ENCODE data around the gene STARD3. TPM values are rescaled to one million over a fixed set of nuclear protein-coding genes. Genes with fewer than 3 reads are reported as not detected.

Gene STARD3
- total and polyA plus RNA-seq, 2 experiments from 2014 or later, result 61.6 to 90.3 TPM

- H3K36me3 ChIP-seq (replicated peaks; ENCODE audit: insufficient read depth, low read depth), result no peaks in the 10 kb centered on the region
- H2AFZ ChIP-seq, result no peak overlapping the region
- TF ChIP-seq EZH2 (IDR thresholded peaks at IDR 0.05; ENCODE audit: borderline replicate concordance), result no peak
- no peaks in the 10 kb centered on the region for H3K79me2 ChIP-seq
- no peaks in the 10 kb centered on the region for H3K9me2 ChIP-seq (replicated peaks; ENCODE audit: insufficient read depth)
- peak overlapping the region; percentile 89 for H3K27ac ChIP-seq
- no peaks in the 10 kb centered on the region for H3K27me3 ChIP-seq
- H3K4me1 ChIP-seq (ENCODE audit: insufficient read depth), result peaks cover 42% of the 10 kb centered on the region
- H3K4me3 ChIP-seq, result no peak overlapping the region
- 91% methylated on average over 13 of the region's 13 CpGs for WGBS (ENCODE audit: low lambda C conversion rate, missing lambda C conversion rate)
- peak; percentile 76 for DNase-seq (ENCODE audit: low spot score)
- H4K20me1 ChIP-seq (ENCODE audit: insufficient read depth, poor library complexity, severe bottlenecking), result no peaks in the 10 kb centered on the region
- peak overlapping the region; percentile 41 for H3K4me2 ChIP-seq
- no peaks in the 10 kb centered on the region for H3K9me3 ChIP-seq (ENCODE audit: low read depth)
Observed at GRCh38 chr17:39678340-39679116, 41.6 kb downstream of the STARD3 start.

GRCh38 chr17:39679521-39680192, 42.7 kb downstream of the STARD3 start:
- Histone ChIP-seq H3K36me3 (replicated peaks; ENCODE audit: insufficient read depth, low read depth) (no peaks in the 10 kb centered on the region), H3K9me3 (ENCODE audit: low read depth) (no peaks in the 10 kb centered on the region), H4K20me1 (ENCODE audit: insufficient read depth, poor library complexity, severe bottlenecking) (no peaks in the 10 kb centered on the region), H3K79me2 (no peaks in the 10 kb centered on the region), H3K4me2 (no peak overlapping the region), H3K27me3 (no peaks in the 10 kb centered on the region), H3K9me2 (replicated peaks; ENCODE audit: insufficient read depth) (no peaks in the 10 kb centered on the region), H2AFZ (no peak overlapping the region), H3K27ac (peak overlapping the region; percentile 89), H3K4me1 (ENCODE audit: insufficient read depth) (peaks cover 39% of the 10 kb centered on the region), H3K4me3 (no peak overlapping the region)
- no peak for TF ChIP-seq EZH2phosphoT487 (IDR thresholded peaks at IDR 0.05; ENCODE audit: low read depth, severe bottlenecking, unreplicated experiment)
- no peak for TF ChIP-seq EZH2 (IDR thresholded peaks at IDR 0.05; ENCODE audit: borderline replicate concordance)
- no peak for TF ChIP-seq CTCF (IDR thresholded peaks at IDR 0.05; ENCODE audit: poor library complexity)
- WGBS (ENCODE audit: low lambda C conversion rate, missing lambda C conversion rate), result 94% methylated on average over 12 of the region's 12 CpGs
- no peak for DNase-seq (ENCODE audit: low spot score)

- Histone ChIP-seq H3K4me3 (no peak overlapping the region), H3K9me2 (replicated peaks; ENCODE audit: insufficient read depth) (no peaks in the 10 kb centered on the region), H3K4me2 (no peak overlapping the region), H3K4me1 (ENCODE audit: insufficient read depth) (peaks cover 19% of the 10 kb centered on the region), H3K27ac (no peak overlapping the region), H3K36me3 (replicated peaks; ENCODE audit: insufficient read depth, low read depth) (no peaks in the 10 kb centered on the region), H2AFZ (no peak overlapping the region), H4K20me1 (ENCODE audit: insufficient read depth, poor library complexity, severe bottlenecking) (no peaks in the 10 kb centered on the region), H3K9me3 (ENCODE audit: low read depth) (no peaks in the 10 kb centered on the region), H3K79me2 (no peaks in the 10 kb centered on the region), H3K27me3 (no peaks in the 10 kb centered on the region)
- WGBS (ENCODE audit: low lambda C conversion rate, missing lambda C conversion rate), result 93% methylated on average over 9 of the region's 9 CpGs
- no peak for TF ChIP-seq EZH2 (IDR thresholded peaks at IDR 0.05; ENCODE audit: borderline replicate concordance)
- TF ChIP-seq CTCF (IDR thresholded peaks at IDR 0.05; ENCODE audit: poor library complexity), result no peak
- no peak for TF ChIP-seq EZH2phosphoT487 (IDR thresholded peaks at IDR 0.05; ENCODE audit: low read depth, severe bottlenecking, unreplicated experiment)
- no peak for DNase-seq (ENCODE audit: low spot score)
Observed at GRCh38 chr17:39683295-39683939, 46.5 kb downstream of the STARD3 start.

Data from hepatocyte (in vitro differentiated cells).